GM12872 (cell line): ENCODE measurements around the gene IL6.

Source experiments
- CTCF ChIP-seq: IDR thresholded peaks from 3 replicates; pipeline ENCODE4 v1.5.1; 2011; ENCODE audit warnings: low read depth, mild to moderate bottlenecking, low read length, moderate library complexity; ENCODE audit not compliant: insufficient read depth

Gene IL6

DNA sequence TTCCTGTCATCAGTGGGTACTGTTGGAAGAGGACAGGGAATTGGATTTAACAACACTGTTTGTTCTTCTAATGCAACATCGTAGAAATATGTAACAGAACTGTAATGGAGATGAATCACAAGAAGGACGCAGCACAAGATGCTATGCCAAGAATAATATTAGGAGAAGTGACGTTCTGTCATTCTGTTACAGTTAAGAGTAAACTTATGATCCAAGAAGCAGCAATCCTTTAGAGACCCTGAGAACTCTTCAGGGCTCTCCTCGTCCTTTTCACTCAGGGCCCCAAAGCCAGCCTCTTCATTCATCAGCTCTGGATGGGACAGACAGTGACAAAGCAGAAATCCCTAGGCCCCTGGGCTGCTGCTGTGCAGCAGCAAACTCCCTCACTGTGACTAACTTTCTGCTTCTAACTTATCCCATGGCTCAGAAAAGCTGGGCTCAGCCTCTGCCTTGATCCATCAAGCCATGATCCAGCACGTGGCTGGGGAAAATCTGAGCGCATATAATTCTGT is 8.7 kb upstream of the IL6 start:
- no peak for TF ChIP-seq CTCF

DNA sequence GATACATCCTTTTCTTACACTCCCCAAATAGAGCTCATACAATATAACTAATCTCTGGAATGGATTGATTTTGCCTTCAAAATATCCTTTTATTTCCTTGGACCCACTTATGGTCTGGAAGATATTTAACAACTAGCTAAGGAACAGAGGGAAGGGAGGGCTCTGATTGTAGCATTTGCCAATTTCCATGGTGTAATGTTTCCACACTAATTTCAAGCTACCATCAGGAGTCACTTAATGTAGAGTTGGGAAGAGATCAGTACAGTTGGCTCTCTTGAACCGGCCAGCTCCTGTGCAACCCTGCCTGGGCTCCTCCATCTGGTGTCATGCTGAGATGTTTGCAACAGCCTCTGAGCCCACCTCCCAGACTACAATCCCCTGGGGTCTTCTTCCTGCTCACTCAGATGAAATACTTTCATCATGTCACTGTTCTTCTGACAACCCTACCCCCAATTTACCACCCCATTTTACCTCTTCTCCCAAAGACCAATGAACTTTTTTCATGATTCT is 8.0 kb upstream of the IL6 start:
- TF ChIP-seq CTCF, result no peak

DNA sequence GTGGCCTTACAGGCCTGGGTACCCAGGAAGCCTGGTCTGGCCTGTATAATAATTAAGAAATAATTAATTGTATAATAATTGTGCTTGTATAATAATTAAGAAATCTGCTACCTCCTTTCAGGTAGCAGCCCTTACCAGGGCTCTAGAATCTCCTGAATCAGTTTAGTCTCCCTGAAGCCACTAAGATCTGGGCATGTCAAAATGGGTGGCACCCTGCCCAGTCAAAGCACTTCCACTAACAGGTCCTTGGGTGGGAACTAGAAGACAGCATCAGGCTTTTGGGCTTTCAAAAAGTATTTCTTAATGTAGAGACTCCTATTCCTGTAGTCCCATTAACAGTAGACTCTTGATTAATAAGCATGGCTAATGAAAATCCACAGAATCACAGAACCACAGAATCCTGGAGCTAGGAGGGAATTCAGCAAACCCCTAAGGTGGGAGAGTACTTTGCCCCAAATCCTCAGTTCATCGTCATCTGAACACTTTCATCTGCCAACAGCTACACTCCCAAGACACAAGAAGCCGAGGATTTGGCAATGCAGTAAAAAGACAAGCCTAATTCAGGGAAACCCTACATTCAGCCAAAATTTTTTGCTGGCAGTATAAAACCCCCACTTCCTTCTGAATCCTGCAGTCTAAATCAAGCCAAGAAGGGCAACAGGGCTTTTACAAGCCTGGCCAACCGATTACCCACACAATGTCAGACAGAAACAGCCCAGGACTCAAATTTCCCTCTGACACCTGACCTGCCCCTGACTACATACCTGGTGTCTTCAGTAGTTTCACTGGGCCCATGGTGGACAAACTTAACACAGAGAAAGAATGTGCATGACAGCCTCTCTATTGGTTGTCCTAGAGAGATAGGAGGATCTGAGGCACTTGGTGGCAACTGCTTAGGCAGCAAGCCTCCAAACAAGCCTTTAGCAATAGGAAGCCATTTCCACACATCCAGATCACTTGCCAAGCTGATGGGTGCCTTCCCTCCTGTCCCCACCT is 5.9 kb upstream of the IL6 start:
- no peak for TF ChIP-seq CTCF

GRCh38 chr7:22722536-22723180 is 4.3 kb upstream of the IL6 start:
- TF ChIP-seq CTCF, result no peak

DNA sequence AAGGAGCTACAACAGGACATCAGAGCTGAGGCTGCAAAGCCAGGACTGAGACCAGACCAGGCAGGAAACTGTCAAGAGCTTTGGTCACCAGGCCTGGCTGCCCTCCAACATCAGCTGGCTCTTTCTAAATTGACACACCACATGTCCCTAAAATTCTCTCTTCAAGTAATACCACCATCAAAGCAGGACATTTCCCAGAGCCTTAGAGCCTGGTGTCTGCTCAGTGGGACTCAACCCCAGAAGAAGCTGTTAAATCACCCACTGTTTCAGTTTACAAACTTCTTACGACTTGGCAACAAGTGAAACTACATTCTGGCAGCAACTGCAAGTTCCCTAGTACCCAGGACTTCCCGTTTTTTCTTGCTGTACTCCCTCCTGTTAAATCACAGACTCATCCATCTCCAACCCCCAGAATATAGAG is 3.8 kb upstream of the IL6 start:
- no peak for TF ChIP-seq CTCF

- no peak for TF ChIP-seq CTCF
Observed at GRCh38 chr7:22723637-22724036, 3.4 kb upstream of the IL6 start.

- no peak for TF ChIP-seq CTCF
Observed at GRCh38 chr7:22724861-22725260, 2.1 kb upstream of the IL6 start.
